GM18867 (cell line): ENCODE measurements around the gene FRMD4B.

ENCODE experiments used
- ATAC-seq: cut with Tn5 transposase; IDR thresholded peaks from one replicate; pipeline ENCODE4 v1.9.1; 2021; ENCODE audit warnings: mild to moderate bottlenecking, moderate library complexity; ENCODE audit not compliant: unreplicated experiment

Gene FRMD4B

DNA sequence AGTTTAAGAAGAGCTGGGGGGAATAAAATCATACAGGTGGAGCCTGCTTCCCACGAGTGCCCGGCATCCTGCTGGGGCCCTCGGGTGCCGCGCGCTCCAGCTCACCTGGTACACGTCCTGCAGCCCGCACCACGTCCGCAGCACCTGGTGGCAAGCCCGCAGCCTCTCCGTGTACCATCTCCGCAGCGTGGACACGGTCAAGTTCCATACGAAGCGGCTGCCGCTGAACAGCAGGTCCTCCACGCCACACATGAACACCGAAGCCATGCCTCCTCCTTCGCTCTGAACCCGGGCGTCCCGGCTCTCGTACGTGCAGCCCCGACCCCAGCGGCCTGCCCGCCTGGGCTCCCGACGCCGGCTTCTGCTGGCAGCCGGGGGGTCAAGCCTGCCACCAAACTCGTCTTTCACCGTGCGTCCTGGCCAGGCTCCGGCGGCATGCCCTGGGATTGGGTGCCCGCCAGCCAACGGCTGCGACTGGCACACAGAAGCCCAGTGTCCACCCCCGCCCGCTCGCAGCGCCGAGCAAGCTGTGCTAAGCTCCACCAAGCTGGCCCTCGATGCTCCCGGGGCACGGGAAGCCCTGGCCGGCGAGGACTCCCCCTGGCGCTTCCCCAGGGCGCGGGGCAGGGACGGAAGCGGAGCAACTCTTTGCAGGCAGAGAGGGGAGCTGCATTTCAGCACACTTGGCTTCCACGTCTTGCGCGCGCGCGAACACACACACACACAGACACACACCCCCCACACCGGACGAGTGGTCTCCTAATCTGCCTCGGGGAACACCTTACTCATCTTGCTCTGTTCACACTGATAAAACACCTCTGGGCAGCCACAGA is at the start of gene FRMD4B:
Gene FRMD4B, minus strand, starts transcription at position 366 of the 833 bp plus-strand sequence. Its CDS starts 99 bp downstream, at position 267.
- ATAC-seq = no peak

DNA sequence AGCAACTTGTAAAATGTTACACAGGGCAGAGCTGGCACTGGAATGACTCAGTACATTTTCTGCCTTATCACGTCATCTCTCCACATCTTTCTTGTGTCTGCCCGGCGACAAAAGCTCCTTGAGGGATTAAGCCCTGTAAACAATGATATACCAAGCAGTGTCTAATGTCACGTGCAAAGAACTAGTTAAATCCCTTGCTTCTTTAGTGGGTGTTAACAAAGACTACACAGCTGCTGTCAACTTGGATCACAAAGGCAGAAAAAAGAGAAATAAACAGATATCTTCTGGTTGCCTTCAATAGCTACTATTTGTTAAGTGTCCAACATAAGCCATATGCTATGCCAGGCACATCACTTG is 48.1 kb upstream of the FRMD4B start:
- peak; percentile 37 for ATAC-seq

DNA sequence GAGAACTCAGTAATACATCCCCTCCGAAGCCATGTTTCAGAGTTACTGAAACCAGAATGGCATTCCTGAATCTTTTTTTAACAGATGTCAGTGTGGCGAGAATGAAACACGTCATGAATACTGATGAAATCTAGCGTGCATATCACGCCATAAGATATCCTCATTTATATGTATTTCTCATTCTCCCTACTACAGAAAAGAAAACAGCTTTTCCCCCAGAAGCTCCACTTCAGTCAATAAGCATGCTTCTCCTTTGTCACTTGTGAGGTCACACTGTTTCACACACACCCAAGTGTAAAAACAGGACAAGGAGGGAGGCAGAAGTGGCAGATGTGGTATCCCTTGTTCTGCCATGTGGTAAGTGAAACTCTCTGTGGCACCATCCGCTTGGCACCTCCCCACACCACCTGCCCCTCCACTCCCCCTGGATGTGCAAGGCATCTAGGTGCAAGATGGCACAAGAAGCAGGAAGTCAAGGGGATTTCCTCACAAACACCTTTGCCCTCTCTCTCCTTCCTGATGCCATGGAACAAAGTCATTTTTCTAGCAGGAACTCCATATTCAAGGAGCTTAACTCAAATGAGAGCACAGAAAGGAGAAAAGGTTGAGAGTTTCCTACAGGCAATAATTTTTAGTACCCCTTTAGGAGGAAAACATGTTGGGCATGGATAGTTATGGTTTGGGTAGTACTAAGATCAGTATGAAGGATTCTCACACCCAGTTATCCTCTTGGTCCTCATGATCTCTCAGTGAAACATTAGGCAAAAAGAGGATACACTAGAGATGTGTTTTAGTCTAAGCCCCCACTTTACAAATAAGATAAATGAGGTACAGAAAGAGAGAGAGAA is 47.5 kb upstream of the FRMD4B start:
- ATAC-seq = no peak

DNA sequence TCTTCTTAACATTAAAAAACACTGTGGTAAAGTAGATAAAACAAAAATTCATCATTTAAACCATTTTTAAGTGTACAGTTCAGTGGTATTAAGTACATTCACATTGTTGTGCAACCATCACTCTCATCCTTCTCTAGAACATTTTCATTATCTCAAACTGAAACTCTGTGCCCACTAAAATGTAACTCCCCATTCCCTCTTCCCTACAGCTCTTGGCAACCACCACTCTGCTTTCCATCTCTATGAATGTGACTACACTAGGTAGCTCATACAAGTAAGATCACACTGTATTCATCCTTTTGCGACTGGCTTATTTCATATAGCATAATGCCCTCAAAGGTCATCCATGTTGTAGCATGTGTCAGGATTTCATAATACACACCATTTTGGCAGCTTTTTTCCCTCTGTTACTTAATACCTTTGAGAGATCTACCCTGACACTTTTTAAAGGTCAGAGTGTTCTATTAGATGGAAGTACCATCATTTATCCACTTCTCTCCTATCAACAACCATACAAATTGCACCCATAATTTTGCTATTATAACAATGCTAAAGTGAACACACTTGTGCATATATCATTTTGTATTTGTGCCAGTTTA is 42.9 kb upstream of the FRMD4B start:
- ATAC-seq = no peak

DNA sequence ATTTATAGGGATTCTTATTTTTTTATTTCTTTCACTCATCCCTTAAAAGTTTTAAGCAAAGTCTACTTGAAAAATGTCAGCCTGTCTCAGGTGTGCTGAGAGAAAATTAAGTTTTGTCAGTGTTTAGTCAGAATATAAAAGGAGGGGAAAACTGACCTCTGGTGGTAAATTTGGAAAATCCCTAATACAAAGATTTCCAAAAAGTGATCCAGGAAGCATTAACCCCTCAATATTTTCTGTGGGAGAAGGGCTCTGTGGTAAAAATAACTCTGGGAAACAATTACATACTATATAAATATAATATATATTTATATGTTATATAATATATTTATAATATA is 41.0 kb upstream of the FRMD4B start:
- no peak for ATAC-seq

DNA sequence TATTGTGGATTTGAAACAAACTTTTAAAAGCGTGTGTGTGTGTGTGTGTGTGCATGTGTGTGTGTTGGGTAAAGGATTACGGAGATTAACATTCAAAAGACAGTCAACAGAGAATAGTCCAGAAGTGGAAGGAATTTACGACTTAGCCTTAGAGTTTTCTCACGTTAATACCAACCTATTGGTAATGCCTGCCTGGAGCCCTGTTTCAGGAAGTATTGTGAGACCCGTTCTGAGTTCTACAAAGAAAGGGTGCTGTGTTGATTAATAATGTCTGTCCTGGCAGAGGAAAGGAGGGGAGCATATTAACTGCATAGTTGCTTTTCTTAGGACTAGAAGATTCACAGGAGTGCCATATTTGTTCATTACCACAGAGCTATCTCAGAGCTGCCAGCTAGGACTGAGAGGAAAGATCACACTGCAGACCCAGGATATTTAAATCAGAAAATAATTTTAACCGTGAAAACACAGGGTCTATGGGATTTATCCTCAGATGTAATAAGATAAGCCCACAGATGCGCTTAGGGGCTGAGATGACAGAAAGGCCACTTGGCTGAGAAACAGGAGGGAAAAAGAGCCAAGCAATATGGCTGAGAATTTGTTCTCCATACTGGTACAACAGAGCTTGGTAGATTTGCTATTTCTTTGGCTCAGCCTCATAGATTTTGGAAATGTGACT is 40.5 kb upstream of the FRMD4B start:
- no peak for ATAC-seq

DNA sequence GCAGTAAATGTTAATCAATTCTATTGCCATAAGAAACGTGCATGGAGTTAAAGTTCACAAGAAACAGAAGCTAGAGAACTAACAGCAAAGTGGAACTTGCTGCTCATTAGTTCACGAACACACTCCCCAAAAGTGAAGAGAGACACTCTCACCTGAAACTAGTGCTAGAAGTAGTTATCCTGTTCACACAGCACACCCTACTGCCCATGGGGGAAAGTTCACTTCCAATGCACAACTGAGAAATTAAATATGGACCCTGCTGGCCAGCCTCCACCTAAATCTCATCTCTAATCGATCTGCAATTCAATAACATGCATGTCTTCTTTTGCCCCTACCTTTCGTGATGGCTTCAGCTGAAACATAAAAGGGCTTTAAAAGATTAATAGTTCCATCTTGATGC is 39.4 kb upstream of the FRMD4B start:
- peak; percentile 89 for ATAC-seq

DNA sequence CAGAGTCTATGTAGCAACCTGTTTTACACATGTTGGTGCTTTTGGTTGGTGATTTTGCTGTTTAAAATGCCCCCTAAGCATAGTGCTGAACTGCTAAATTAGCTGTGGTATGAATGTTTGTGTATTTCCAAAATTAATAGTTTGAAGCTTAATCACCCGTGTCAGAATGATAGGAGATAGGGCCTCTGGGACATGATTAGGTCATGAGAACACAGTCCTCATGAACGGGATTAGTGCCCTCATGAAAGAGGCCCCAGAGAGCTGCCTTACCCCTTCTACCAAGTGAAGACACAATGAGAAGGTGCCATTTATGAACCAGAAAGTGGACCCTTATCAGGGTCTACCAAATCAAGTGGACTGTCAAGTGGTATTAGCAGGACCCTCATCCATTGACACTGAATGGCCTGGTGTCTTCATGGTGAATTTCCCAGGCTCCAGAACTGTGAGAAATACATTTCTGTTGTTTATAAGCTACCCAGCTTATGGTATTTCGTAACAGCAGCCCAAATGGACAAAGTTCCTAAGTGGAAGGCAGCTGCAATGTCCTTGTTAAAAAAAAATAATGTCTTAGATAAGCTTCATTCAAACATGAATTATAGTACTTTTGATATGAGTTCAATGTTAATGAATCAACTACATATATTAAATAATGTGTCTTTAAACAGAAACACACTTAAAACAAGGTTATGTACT is 37.7 kb upstream of the FRMD4B start:
- no peak for ATAC-seq

DNA sequence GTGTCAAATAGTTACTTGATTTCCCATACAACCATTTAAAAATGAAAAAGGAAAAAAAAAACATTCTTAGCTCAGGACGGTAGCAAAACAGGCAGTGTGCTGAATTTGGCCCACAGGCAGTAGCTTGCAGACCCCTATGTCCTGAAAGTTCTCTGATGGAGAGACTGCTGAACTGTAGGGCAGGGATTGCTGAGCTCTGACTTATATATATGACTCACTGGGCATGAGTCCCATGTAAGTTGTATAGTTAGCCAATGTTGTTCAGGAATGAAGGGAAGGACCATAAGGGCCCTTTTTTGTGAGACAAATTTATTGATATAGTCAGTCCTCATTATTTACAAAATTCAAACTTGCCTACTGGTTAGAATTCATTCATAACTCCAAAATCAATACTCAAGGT is 36.9 kb upstream of the FRMD4B start:
- ATAC-seq = no peak

DNA sequence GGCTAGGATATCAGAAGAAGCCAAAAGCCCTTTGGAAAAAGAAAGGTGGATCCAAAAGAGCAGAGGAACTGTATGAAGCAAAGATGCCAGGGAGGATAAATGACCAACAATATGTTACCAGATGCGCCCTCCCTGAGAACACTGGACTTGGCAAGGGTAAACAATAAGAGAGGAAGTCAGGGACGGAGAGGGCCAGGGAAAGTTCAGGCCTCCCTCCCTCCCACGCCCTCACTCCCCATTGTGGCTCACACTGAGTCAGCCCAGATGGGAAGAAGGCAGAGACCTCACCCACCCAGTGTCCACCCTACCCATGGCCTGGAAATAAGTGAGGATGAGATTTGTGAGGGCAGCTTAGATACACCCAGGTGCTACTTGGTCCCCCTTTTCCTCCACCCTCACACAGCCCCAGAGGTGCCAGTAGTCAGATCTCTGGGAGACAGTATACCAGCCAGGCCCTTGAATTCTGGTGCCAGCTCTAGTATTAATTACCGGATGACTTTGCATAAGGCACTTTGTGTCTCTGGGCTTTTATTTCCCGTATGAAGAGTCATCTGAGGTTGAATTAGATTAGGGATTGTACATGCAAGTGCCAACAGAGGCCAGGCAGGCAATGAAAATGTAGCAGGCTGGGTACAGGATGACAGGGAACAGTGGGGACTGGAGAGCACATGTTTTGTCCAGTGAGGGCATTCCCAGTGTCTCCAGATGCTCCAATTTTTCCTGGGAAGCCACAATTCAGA is 35.1 kb upstream of the FRMD4B start:
- ATAC-seq = no peak

DNA sequence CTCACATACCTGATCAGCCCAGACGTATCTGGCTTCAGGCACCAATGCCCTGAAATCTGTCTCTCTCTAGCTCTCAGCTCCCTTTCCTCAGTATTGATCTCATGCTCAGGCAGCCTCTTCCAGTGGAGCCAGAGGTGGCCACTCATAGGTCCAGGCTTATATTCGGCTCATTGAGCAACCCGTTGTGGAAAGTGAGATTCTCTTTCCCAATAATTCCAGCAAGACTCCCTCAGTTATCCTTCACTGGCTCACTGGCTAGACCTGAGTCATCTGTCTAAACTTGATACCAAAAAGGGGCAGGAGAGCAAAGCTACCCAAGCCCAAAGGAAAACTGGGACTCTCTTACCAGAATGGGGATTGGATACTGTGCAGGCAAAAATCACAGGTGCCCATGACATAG is 33.4 kb upstream of the FRMD4B start:
- ATAC-seq = no peak

DNA sequence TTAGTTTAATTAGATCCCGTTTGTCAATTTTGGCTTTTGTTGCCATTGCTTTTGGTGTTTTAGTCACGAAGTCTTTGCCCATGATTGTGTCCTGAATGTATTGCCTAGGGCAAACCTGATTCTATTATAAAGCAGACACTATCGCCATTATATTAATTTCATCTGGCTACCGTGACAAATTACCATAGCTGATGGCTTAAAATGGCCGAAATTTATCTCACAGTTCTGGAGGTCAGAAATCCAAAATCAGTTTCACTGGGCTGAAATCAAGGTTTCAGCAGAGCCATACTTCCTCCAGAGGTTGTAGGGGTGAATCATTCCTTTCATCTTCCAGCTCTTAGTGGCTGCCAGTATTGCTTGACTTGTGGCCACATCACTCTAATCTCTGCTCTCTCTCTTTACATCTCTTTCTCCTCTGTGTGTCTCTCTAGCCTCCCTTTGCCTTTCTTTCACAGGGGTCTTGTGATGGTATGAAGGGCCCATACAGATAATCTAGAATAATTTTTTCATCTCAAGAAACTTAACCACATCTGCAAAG is 31.7 kb upstream of the FRMD4B start:
- no peak for ATAC-seq

DNA sequence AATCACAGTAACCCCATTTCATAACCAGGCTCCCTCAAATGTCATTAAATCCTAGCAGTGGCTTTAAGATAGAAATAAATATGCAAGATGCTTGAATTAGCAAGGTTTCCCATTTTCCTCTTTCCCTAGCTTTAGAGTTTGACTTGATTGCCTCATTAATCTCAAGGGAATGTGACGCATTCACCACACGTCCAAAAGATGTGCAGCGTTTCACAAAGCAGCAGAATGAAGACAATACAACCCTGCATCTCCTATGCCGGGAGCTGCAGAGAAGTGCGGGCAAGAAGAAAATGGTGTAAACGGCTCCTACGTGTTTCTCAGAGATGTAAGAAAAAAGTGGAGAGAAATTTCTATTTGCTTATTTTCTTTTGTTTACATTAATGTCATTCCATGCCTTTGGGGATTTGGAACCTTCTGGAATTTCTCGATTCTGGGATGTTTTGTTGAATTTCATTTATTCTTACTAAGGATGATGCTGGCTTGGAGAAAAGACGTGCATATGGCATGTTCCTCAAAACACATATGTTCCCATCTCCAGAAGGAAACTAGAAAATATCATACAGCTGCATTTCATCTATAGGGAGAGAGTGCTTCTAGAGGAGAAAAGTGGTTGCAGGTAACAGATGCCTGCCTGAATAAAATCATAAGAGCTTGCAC is 27.8 kb upstream of the FRMD4B start:
- no peak for ATAC-seq

DNA sequence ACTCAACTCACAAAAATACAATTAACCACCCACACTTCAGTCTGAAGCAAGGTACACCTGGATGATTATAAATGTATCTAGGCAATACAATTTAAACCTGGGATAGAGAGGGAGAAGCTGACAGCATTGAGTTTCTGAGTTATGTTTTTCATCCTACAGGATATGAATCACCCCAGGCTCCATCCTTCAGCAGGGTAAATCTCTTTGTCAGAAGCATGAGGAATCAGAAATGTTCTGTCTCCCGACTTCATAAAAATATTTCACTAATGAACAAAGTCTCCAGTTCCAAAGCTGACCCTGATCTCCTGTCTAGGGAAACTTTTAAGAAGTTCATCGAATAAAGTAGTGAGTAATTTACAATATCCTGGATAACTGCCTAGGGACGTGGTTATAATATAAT is 25.5 kb upstream of the FRMD4B start:
- ATAC-seq = no peak

DNA sequence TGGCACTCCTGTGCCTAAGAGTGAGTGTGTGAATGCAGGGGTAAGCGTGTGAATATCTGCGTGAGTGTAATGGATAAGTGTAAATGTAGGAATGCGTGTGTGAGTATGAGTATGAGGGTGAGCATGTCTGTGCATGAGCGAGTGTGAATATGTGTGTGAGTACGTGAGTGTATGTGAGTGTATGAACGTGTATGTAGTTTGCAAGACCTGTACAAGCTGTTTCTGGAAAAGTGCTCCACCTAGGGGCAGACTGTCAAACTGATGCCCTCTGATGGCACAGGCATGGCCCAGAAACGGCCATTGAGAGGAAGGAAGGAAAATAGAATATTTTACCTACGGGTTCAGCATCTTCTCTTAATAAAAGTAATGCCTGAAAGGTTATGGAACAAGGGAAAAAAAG is 24.4 kb upstream of the FRMD4B start:
- peak; percentile 99 for ATAC-seq

DNA sequence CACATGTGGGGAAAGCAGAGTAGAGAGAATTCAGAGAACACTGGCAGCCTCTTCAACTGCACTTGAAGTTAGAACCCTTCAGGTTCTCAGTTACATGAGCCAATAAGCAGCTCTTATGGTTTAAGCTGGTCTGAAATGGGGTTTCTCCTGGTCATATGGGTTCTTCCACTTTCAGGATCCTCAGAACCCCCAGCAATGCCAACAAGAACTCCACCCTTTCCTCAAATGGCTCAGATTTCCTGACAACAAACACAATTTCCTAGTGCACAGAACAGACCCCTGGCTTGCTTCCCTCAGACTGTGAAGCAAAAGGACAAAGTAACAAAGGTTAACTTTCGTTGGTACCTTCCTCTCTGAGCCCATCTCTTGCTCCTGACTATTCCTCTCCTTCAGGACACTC is 23.9 kb upstream of the FRMD4B start:
- ATAC-seq = peak; percentile 12

DNA sequence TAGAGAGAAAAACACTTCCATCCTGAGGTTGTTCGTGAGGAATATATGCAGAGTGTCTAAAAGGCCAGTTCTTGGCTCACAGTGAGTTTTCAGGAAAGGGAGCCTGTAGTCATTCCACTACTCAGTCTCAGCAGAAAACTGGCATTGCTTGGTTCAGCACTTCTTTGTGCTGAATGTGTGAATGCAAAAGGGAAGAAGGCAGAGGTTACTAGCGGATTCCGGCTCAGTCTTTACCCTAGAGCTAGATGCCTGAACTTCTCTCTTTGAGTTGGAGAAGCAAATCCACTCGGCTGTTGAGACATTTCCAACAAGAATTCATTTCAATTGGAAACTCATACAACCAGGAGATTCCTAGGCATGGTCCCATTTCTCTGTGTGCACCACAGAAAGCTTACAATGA is 23.1 kb upstream of the FRMD4B start:
- no peak for ATAC-seq

DNA sequence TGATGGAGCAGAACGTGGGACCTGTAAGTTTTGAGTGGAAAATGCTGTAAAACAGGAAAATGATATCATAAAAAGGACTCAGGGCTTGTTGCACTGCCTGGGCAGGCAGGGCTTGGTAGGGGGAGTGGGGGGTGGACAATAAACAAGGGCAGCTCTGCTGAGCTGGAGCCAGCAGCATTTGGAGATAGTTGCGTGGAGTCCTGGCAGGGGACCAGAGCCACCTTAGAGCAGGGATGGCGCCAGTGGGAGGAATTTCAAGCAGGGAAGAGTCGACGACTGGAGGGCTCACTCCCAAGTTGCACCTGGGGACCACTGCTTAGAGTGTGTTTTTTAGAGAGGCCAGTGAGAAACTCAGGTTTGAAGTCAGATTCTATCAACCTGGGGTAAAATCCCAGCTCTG is 22.7 kb upstream of the FRMD4B start:
- ATAC-seq = no peak

DNA sequence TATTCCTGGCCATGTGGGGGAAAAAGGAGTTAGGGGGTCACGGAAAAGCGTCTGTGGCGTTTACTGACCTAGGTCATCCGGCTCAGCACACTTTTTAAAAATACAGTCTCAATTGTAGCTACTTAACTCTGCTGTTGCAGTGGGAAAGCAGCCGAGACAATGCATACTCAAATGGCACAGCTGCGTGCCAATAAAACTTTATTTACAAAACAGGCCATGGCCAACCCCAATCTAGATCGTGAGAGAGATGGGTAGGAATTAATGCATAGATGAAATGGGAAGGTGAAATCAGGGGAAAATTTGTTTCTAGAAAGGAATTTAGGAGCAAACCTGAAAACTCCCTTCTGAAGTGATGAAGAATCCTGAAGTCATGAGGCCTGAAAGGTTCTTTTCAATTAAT is 22.0 kb upstream of the FRMD4B start:
- ATAC-seq = no peak
